ENCODE measurements around the gene MORC2.

DNA sequence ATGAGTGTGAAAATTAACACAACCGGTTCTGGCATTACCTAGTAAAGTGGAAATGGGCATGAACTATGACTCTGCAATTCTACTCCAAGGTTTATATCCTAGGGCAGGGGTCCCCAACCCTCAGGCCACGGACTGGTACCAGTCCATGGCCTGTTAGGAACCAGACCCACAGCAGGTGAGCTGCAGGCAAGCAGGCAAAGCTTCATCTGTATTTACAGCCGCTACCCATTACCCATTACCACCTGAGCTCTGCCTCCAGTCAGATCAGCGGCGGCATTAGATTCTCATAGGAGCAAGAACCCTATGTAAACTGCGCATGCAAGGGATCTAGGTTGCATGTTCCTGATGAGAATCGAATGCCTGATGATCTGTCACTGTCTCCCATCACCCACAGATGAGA is 49.8 kb downstream of the MORC2 start:
- TF ChIP-seq ZNF473 (tag by site-specific recombination; IDR thresholded peaks at IDR 0.05), result no peak
- TF ChIP-seq CTCF (tag by site-specific recombination; IDR thresholded peaks at IDR 0.05), result no peak
- TF ChIP-seq ZNF394 (tag by site-specific recombination; IDR thresholded peaks at IDR 0.05; ENCODE audit: borderline replicate concordance), result no peak
- no peak for TF ChIP-seq PRDM10 (tag by site-specific recombination; IDR thresholded peaks at IDR 0.05)
- TF ChIP-seq ZNF362 (tag by site-specific recombination; IDR thresholded peaks at IDR 0.05), result no peak
- TF ChIP-seq SP7 (tag by site-specific recombination; IDR thresholded peaks at IDR 0.05), result no peak
- TF ChIP-seq TRIM28 (IDR thresholded peaks at IDR 0.05; ENCODE audit: borderline replicate concordance, low read length), result no peak
- TF ChIP-seq ZNF558 (tag by site-specific recombination; IDR thresholded peaks at IDR 0.05), result no peak
- TF ChIP-seq ZBTB17 (tag by site-specific recombination; IDR thresholded peaks at IDR 0.05), result no peak
- no peak for TF ChIP-seq ZNF24 (tag by site-specific recombination; IDR thresholded peaks at IDR 0.05)
- no peak for TF ChIP-seq YY2 (tag by site-specific recombination; IDR thresholded peaks at IDR 0.05)
- TF ChIP-seq SP3 (tag by site-specific recombination; IDR thresholded peaks at IDR 0.05), result no peak
- TF ChIP-seq ZNF837 (tag by site-specific recombination; IDR thresholded peaks at IDR 0.05), result no peak
- TF ChIP-seq ZNF416 (tag by site-specific recombination; IDR thresholded peaks at IDR 0.05), result no peak
